Activated gamma-delta T cell treated with anti-CD3 and anti-CD28 coated beads, Interleukin-2, amount 50 U/mL, for 16 hours (primary cell): ENCODE measurements around the gene MFAP5.
A peak's percentile ranks its signal among the peaks of the same experiment; 100 is the strongest.
"Not testable (repeated sequence)": the region's sequence is repeated elsewhere in the genome, so short reads cannot be mapped to it uniquely, and the experiment has no call there.

Source experiments
- DNase-seq: peaks from one replicate; pipeline ENCODE4 v3.0.0-alpha.2; 2020; ENCODE audit warnings: low read depth

Gene MFAP5

GRCh38 chr12:8675591-8676036 is 13.0 kb upstream of the MFAP5 start:
- DNase-seq: no peak

DNA sequence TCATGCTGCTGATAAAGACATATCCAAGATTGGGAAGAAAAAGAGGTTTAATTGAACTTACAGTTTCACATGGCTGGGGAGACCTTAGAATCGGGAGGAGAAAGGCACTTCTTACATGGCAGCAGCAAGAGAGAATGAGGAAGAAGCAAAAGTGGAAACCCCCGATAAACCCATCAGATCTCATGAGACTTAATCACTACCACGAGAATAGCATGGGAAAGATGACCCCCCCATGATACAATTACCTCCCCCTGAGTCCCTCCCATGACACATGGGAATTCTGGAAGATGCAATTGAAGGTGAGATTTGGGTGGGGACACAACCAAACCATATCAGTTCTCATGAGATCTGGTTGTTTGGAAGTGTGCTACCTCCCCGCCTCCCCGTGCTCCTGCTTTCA is 9.8 kb upstream of the MFAP5 start:
- DNase-seq: no peak

DNA sequence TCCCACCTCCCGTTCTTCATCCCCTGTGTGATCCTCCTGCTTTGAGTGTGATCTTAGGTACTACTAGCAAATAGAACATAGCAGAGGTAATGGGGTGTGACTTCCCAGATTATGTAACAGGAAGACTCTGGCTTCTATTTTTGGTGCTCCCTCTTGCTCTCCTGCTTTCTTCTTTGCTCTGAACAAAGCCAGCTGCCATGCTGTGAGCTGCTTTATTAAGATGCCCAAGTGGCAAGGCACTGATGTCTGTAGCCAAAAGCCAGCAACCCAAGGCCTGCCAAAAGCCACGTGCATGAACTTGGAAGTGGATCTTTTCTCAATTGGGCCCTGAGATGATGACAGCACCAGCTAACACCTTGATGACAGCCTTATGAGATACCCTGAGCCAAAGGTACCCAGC is 5.8 kb upstream of the MFAP5 start:
- DNase-seq: no peak

- DNase-seq: no peak
These were observed 4.6 kb upstream of the MFAP5 start for GRCh38 chr12:8667270-8667669.

- no peak for DNase-seq
These were observed 3.1 kb upstream of the MFAP5 start for GRCh38 chr12:8665759-8666158.

DNA sequence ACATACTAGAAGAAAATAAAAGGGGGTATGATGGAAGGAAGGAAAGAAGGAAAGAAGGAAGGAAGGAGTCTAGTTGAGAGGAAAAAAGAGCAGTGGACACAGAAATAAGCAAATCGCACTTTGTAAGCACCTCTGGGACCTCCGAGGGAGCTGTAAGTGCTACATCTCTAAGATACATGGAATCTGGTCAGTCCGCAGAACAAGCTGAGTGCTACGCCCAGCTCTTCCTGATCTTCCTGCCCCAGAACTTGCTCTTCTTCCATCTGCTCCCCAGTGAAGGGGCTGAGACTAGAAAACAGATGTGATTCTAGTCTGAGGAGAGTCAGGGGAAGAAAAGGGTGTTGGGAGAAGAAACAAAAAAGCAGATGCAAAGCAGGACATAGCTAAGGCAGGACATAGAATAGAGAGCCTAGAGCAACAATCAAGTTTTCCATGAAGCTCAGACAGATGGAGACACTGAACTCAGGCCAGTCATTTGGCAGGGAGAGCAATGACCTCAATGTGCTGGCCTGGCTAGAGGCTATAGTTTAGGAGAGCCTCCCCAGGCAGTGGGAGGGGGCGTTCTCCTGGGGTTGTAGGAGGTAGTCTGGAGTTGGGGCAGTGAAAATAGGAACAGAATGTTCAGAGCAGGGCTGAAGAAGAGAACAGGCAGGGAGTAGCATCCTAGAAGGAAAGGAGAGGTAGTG is 1.7 kb upstream of the MFAP5 start:
- no peak for DNase-seq

DNA sequence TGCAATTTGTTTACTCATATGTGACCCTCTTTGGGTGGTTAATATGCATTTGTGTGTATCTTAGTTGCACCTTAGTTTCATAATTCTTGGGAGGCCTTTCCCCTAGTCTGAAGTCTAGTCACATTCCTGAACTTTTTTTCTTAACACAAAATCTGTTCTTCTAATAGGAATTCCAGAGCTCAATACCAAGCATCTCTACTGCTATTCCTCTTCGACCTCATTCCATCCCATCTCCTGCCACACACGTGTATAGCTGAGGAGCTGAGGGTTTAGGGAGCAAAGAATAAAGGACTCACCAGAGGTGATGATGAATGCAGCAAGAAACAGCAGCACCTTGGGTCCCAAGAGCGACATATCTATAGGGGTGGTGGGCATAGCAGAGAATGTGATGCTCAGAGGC is 875 bp downstream of the MFAP5 start:
- DNase-seq: no peak

DNA sequence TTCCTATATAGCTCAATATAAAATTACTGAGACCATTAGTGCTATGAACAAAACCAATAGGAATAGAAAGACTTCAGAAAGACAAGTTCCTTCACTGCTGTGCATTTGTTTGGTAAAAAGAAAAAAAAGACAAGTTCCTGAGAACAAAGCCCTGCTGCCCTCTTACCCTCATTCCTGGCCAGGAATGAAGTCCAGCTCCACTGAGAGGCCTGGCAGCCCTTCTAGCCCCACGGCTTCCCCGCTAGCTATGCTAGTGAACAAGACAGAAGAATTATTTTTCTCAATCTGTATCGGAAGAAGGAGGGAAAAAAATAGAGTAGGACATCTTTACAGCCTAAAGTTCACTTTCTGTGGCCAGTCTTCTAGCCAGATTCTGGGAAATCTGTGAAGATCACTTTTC is 1.6 kb downstream of the MFAP5 start:
- no peak for DNase-seq

GRCh38 chr12:8658346-8658745 is 4.3 kb downstream of the MFAP5 start:
- no peak for DNase-seq

- no peak for DNase-seq
These were observed 7.2 kb downstream of the MFAP5 start for GRCh38 chr12:8655421-8655820.

- peak; percentile 40 for DNase-seq
These were observed 13.9 kb downstream of the MFAP5 start for GRCh38 chr12:8648576-8649205.

DNA sequence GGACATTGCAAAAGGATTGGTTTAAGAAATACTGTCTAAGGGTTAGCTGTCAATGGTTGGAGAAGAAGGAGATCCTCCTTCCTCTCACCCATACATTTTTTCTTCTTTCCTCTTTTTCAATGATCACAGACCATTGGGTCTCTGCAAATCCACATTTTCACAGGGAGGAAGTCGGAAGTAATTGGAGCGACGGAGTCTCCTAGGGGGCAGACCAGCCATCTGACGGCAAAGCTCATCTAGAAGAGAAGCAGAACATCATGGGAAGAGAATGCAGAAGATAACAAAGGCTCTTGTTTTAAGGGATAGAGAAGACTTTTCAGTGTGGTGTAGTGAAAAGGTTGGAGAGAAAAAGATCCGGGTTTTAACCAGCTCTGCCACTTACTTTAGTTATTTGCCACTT is 14.7 kb downstream of the MFAP5 start:
- no peak for DNase-seq

GRCh38 chr12:8644345-8645248 is 18.0 kb downstream of the MFAP5 start:
- peak; percentile 21 for DNase-seq

DNA sequence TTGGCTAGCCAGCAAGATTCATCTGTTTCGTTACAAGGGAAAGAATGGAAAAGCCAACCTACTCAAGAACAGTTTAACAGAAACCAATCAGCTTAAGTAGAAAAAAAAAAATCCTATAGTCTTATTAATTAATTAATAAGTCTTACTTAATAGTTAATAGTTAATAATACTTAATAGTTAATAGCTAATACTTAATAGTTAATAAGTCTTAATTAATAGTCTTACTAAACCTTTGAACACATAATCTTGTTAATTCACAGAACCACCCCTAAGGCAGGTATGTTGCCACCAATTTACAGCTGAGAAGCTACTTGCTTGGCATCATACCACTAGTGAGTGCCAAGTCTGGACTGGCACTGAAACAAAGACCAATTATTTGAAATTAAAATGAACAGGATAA is 19.9 kb downstream of the MFAP5 start:
- no peak for DNase-seq

DNA sequence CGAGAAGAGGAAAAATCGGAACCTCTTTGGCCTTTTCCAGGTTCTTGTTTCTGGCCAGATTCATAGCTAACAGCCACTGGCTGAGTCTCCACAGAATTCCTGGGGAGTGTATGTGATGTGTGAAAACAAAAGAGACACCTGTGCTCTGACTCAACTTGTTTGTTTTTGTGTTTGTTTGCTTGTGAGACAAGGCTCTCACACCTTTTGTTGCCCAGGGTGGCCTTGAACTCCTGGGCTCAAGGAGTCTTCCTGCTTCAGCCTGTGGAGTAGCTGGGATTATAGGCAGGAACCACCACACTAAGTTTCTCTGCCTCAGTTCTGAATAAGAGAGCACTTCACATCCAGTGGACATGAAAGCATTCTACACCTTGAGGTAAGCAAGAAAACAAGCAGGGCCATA is 22.7 kb downstream of the MFAP5 start:
- no peak for DNase-seq

GRCh38 chr12:8638951-8639350 is 23.7 kb downstream of the MFAP5 start:
- DNase-seq: no peak

DNA sequence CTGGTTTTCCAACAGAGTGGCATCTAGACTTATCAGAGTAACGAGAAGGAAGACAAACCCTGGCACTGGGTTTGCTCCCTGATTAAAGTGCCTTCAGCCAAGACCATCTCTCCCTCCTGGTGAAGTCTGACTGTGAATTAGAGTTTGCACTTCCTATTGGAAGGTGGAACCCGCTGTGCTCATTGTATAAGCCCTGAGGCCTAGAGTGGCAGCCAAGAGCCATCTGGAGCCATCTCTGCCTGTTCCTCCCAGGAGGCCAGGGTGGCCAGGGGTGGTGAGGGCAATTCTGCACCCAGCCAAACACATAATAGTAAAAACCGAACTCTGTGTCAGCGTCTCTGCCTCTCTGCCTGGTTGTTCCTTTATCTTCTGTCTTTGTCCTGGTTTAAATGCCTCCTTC is 25.0 kb downstream of the MFAP5 start:
- no peak for DNase-seq

DNA sequence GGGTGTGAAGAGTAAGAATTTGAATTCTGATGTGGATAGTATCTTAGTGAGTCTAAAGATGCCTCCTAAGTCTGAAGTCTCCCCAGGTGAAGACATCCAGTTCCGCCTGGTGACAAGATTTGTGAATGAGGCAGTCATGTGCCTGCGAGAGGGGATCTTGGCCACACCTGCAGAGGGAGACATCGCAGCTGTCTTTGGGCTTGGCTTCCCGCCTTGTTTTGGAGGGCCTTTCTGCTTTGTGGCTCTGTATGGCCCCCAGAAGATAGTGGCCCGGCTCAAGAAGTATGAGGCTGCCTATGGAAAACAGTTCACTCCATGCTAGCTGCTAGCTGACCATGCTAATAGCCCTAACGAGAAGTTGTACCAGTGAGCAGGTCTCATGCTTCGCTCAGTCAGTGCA is 25.4 kb downstream of the MFAP5 start:
- no peak for DNase-seq

DNA sequence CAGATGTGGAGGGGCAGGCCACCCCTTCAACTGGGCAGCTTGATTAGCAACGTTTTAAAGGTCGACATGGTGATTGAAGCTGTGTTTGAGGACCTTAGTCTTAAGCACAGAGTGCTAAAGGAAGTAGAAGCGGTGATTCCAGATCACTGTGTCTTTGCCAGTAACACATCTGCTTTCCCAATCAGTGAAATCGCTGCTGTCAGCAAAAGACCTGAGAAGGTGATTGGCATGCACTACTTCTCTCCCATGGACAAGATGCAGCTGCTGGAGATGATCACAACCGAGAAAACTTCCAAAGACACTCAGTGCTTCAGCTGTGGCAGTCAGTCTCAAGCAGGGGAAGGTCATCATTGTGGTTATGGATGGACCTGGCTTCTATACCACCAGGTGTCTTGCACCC is 26.0 kb downstream of the MFAP5 start:
- no peak for DNase-seq

DNA sequence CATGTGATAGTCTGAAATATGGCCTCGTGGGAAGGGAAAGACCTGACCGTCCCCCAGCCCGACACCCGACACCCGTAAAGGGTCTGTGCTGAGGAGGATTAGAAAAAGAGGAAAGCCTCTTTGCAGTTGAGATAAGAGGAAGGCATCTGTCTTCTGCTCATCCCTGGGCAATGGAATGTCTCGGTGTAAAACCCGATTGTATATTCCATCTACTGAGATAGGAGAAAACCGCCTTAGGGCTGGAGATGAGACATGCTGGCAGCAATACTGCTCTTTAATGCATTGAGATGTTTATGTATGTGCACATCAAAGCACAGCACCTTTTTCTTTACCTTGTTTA is 26.6 kb downstream of the MFAP5 start:
- DNase-seq: not testable (repeated sequence)

DNA sequence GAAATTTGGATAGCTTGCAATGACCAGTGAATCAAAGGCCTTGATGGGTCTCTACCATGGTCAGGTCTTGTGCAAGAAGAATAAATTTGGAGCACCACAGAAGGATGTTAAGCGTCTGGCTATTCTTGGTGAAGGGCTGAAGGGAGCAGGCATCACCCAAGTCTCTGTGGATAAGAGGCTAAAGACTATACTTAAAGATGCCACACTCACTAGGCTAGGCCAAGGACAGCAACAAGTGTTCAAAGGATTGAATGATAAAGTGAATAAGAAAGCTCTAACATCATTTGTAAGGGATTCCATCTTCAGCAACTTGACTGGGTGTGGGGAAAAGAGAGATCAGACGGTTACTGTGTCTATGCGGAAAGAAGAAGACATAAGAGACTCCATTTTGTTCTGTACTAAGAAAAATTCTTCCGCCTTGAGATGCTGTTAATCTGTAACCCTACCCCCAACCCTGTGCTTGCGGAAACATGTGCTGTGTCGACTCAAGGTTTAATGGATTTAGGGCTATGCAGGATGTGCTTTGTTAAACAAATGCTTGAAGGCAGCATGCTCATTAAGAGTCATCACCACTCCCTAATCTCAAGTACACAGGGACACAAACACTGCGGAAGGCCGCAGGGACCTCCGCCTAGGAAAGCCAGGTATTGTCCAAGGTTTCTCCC is 27.2 kb downstream of the MFAP5 start:
- not testable (repeated sequence) for DNase-seq

GRCh38 chr12:8630131-8630530 is 32.5 kb downstream of the MFAP5 start:
- no peak for DNase-seq
